ENCODE results near the gene EPHA4. TPM values are rescaled to one million over a fixed set of nuclear protein-coding genes. Genes with fewer than 3 reads are reported as not detected.

Gene EPHA4
- total RNA-seq, 1 experiment from 2014 or later, result 3.4 TPM

GRCh38 chr2:221468317-221468716, 103.8 kb downstream of the EPHA4 start:
- in situ Hi-C loops (cut with HindIII; ENCODE audit: low pct_unique_long_range_greater_than_20kb, low sequenced_read_pairs), result no loop called here
- H3K27me3 ChIP-seq (ENCODE audit: control insufficient read depth, insufficient read depth, low read length), result no peaks in the 10 kb centered on the region
- intact Hi-C loops (cut with micrococcal nuclease; ENCODE audit: unreplicated experiment), result no loop called here
- H3K36me3 ChIP-seq (ENCODE audit: control insufficient read depth, insufficient read depth, low read length), result no peaks in the 10 kb centered on the region
- H3K27ac ChIP-seq (ENCODE audit: low read length), result no peak overlapping the region
- BruUV-seq (replicated peaks), result no TSS peak
- no peaks in the 10 kb centered on the region for H3K4me1 ChIP-seq (ENCODE audit: control insufficient read depth, insufficient read depth, low read length)
- no peak overlapping the region for H3K4me3 ChIP-seq (ENCODE audit: low read depth in 2 of 2, low read length in 2 of 2)
- DNase-seq (ENCODE audit: low read depth, low spot score) (no peak), ATAC-seq (no peak)
- no peak for TF ChIP-seq POLR2AphosphoS5 (IDR thresholded peaks at IDR 0.05; ENCODE audit: low read depth, low read length)
- TF ChIP-seq, protein P1, sequence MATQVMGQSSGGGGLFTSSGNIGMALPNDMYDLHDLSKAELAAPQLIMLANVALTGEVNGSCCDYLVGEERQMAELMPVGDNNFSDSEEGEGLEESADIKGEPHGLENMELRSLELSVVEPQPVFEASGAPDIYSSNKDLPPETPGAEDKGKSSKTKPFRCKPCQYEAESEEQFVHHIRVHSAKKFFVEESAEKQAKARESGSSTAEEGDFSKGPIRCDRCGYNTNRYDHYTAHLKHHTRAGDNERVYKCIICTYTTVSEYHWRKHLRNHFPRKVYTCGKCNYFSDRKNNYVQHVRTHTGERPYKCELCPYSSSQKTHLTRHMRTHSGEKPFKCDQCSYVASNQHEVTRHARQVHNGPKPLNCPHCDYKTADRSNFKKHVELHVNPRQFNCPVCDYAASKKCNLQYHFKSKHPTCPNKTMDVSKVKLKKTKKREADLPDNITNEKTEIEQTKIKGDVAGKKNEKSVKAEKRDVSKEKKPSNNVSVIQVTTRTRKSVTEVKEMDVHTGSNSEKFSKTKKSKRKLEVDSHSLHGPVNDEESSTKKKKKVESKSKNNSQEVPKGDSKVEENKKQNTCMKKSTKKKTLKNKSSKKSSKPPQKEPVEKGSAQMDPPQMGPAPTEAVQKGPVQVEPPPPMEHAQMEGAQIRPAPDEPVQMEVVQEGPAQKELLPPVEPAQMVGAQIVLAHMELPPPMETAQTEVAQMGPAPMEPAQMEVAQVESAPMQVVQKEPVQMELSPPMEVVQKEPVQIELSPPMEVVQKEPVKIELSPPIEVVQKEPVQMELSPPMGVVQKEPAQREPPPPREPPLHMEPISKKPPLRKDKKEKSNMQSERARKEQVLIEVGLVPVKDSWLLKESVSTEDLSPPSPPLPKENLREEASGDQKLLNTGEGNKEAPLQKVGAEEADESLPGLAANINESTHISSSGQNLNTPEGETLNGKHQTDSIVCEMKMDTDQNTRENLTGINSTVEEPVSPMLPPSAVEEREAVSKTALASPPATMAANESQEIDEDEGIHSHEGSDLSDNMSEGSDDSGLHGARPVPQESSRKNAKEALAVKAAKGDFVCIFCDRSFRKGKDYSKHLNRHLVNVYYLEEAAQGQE (IDR thresholded peaks at IDR 0.05; ENCODE audit: insufficient read depth in 1 of 2, low read depth in 2 of 2, low read length in 1 of 2), result no peak
- TF ChIP-seq, protein P2, sequence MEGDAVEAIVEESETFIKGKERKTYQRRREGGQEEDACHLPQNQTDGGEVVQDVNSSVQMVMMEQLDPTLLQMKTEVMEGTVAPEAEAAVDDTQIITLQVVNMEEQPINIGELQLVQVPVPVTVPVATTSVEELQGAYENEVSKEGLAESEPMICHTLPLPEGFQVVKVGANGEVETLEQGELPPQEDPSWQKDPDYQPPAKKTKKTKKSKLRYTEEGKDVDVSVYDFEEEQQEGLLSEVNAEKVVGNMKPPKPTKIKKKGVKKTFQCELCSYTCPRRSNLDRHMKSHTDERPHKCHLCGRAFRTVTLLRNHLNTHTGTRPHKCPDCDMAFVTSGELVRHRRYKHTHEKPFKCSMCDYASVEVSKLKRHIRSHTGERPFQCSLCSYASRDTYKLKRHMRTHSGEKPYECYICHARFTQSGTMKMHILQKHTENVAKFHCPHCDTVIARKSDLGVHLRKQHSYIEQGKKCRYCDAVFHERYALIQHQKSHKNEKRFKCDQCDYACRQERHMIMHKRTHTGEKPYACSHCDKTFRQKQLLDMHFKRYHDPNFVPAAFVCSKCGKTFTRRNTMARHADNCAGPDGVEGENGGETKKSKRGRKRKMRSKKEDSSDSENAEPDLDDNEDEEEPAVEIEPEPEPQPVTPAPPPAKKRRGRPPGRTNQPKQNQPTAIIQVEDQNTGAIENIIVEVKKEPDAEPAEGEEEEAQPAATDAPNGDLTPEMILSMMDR (IDR thresholded peaks at IDR 0.05), result no peak
- TF ChIP-seq SIN3A (IDR thresholded peaks at IDR 0.05; ENCODE audit: borderline replicate concordance, insufficient read depth, low read depth, low read length), result no peak
- no peak for TF ChIP-seq TCF7L2 (IDR thresholded peaks at IDR 0.05; ENCODE audit: low read depth, low read length)
- no peaks in the 10 kb centered on the region for H3K9me3 ChIP-seq (ENCODE audit: control insufficient read depth, insufficient read depth, low read depth, low read length)
- POLR2A ChIA-PET, result no interaction called here
- CTCF ChIA-PET, result no interaction called here

GRCh38 chr2:221467610-221468009, 104.5 kb downstream of the EPHA4 start:
- in situ Hi-C loops (cut with HindIII; ENCODE audit: low pct_unique_long_range_greater_than_20kb, low sequenced_read_pairs), result no loop called here

More at GRCh38 chr2:221467610-221468009, 104.5 kb downstream of the EPHA4 start:
- H3K27me3 ChIP-seq (ENCODE audit: control insufficient read depth, insufficient read depth, low read length), result no peaks in the 10 kb centered on the region
- POLR2A ChIA-PET, result no interaction called here
- ATAC-seq, result no peak
- no peaks in the 10 kb centered on the region for H3K36me3 ChIP-seq (ENCODE audit: control insufficient read depth, insufficient read depth, low read length)
- no peak for DNase-seq (ENCODE audit: low read depth, low spot score)
- BruUV-seq (replicated peaks), result no TSS peak
- TF ChIP-seq POLR2AphosphoS5 (IDR thresholded peaks at IDR 0.05; ENCODE audit: low read depth, low read length) (no peak), SIN3A (IDR thresholded peaks at IDR 0.05; ENCODE audit: borderline replicate concordance, insufficient read depth, low read depth, low read length) (no peak), TCF7L2 (IDR thresholded peaks at IDR 0.05; ENCODE audit: low read depth, low read length) (no peak)
- TF ChIP-seq, protein P1 (IDR thresholded peaks at IDR 0.05; ENCODE audit: insufficient read depth in 1 of 2, low read depth in 2 of 2, low read length in 1 of 2), result no peak
- intact Hi-C loops (cut with micrococcal nuclease; ENCODE audit: unreplicated experiment), result no loop called here
- H3K27ac ChIP-seq (ENCODE audit: low read length), result no peak overlapping the region
- H3K9me3 ChIP-seq (ENCODE audit: control insufficient read depth, insufficient read depth, low read depth, low read length), result no peaks in the 10 kb centered on the region
- no peaks in the 10 kb centered on the region for H3K4me1 ChIP-seq (ENCODE audit: control insufficient read depth, insufficient read depth, low read length)
- H3K4me3 ChIP-seq (ENCODE audit: low read depth in 2 of 2, low read length in 2 of 2), result no peak overlapping the region
- CTCF ChIA-PET, result no interaction called here

Measured in Panc1 (cell line).